HCT116 (cell line): ENCODE results near the gene SHMT1. TPM values are rescaled to one million over a fixed set of nuclear protein-coding genes. Genes with fewer than 3 reads are reported as not detected.

Source experiments
- ATAC-seq: fragments of 200-7000 bp; cut with Tn5 transposase; 2 replicates; pipeline ENCODE4 v1.9.1; 2020; ENCODE audit warnings: mild to moderate bottlenecking, moderate library complexity
- BruUV-seq: library from RNA; stranded (reverse); fragments of 400-500 nt; replicated peaks from 2 replicates; lab custom pipeline; 2021; lab: Mats Ljungman, UMichigan
- CTCF ChIA-PET: fragments of 300-600 bp; sonication (Branson Sonifier 250); formaldehyde crosslinking; loops from one replicate; lab custom pipeline; 2021; ENCODE audit warnings: antibody characterized with exemption; lab: Charles Lee
- POLR2A ChIA-PET: fragments of 300-600, 350-600 bp; sonication (Branson Sonifier 250); formaldehyde crosslinking; loops from one replicate; lab custom pipeline; 2021; ENCODE audit warnings: antibody characterized with exemption; lab: Charles Lee
- RAD21 ChIA-PET, 2 experiments: fragments of 300-600 bp; sonication (Branson Sonifier 250); formaldehyde crosslinking; loops; one replicate each; lab custom pipeline; 2023; ENCODE audit warnings: low total read pairs in 2 of 2; ENCODE audit not compliant: uncharacterized antibody in 2 of 2, unreplicated experiment in 2 of 2, low non-redundant PET in 1 of 2; lab: Charles Lee
- DNase-seq: peaks from one replicate; pipeline ENCODE4 v3.0.0-alpha.2; 2010; ENCODE audit warnings: low read depth, low spot score
- H2AFZ ChIP-seq: fragments of 200-600 bp; shearing (Covaris generic), sonication (generic); 2 replicates; pipeline ENCODE4 v1.6.1; 2017; ENCODE audit warnings: low read depth, mixed run types, mixed read lengths, antibody characterized with exemption, low read length; ENCODE audit not compliant: poor library complexity, severe bottlenecking
- H3K27ac ChIP-seq: 2 replicates; pipeline ENCODE4 v1.5.1; 2012; ENCODE audit warnings: low read depth, low read length
- H3K27me3 ChIP-seq: fragments of 200-600 bp; sonication (generic); 2 replicates; pipeline ENCODE4 v1.6.1; 2016; ENCODE audit warnings: mixed run types, low read length, mixed read lengths; ENCODE audit not compliant: insufficient read depth
- H3K36me3 ChIP-seq, 2 experiments: fragments of 200-500 bp in 1 of 2; fragments of 200-600 bp in 1 of 2; sonication (Bioruptor generic) in 1 of 2; sonication (generic) in 1 of 2; 2 replicates each; pipeline versions ENCODE4 v1.5.1 to v1.6.1; 2014 to 2016; ENCODE audit warnings: low read length in 2 of 2, inconsistent platforms in 1 of 2, mixed read lengths in 1 of 2, mixed run types in 1 of 2; ENCODE audit not compliant: insufficient read depth in 2 of 2, control insufficient read depth in 1 of 2
- H3K4me1 ChIP-seq, 2 experiments: fragments of 200-600 bp in 1 of 2; sonication (generic) in 1 of 2; 2 replicates each; pipeline versions ENCODE4 v1.5.1 to v1.6.1; 2012 to 2017; ENCODE audit warnings: low read length in 2 of 2, inconsistent platforms in 1 of 2, mild to moderate bottlenecking in 1 of 2, mixed read lengths in 1 of 2, mixed run types in 1 of 2, moderate library complexity in 1 of 2; ENCODE audit not compliant: insufficient read depth in 2 of 2, control insufficient read depth in 1 of 2
- H3K4me2 ChIP-seq: fragments of 200-600 bp; sonication (generic); 2 replicates; pipeline ENCODE4 v1.6.1; 2017; ENCODE audit warnings: mixed run types, low read length, mixed read lengths
- H3K4me3 ChIP-seq, 2 experiments: fragments of 200-600 bp in 1 of 2; sonication (generic) in 1 of 2; replicated peaks in 1 of 2; 2 replicates each; pipeline ENCODE4 v1.5.1; 2011 to 2016; ENCODE audit warnings: low read length in 2 of 2, control low read depth in 1 of 2, low read depth in 1 of 2, mild to moderate bottlenecking in 1 of 2, mixed read lengths in 1 of 2, mixed run types in 1 of 2
- H3K79me2 ChIP-seq: fragments of 200-600 bp; sonication (generic); 2 replicates; pipeline ENCODE4 v1.6.1; 2017; ENCODE audit warnings: mild to moderate bottlenecking, mixed run types, low read length, moderate library complexity, mixed read lengths; ENCODE audit not compliant: insufficient read depth
- H3K9ac ChIP-seq: fragments of 200-600 bp; sonication (generic); 2 replicates; pipeline ENCODE4 v1.6.1; 2016; ENCODE audit warnings: low read length, mixed read lengths
- H3K9me2 ChIP-seq: fragments of 200-600 bp; sonication (generic), shearing (Covaris generic); 2 replicates; pipeline ENCODE4 v1.6.1; 2017; ENCODE audit warnings: mixed run types, mild to moderate bottlenecking, moderate library complexity; ENCODE audit not compliant: insufficient read depth
- H3K9me3 ChIP-seq, 2 experiments: fragments of 200-500 bp in 1 of 2; fragments of 200-600 bp in 1 of 2; sonication (Bioruptor generic) in 1 of 2; sonication (generic) in 1 of 2; 2 replicates each; pipeline ENCODE4 v1.6.1; 2014 to 2017; ENCODE audit warnings: low read length in 2 of 2, mixed read lengths in 2 of 2, inconsistent platforms in 1 of 2, low read depth in 1 of 2, mild to moderate bottlenecking in 1 of 2, mixed run types in 1 of 2, moderate library complexity in 1 of 2; ENCODE audit not compliant: control insufficient read depth in 1 of 2, insufficient read depth in 1 of 2
- H4K20me1 ChIP-seq: fragments of 200-600 bp; sonication (generic), shearing (Covaris generic); 2 replicates; pipeline ENCODE4 v1.6.1; 2017; ENCODE audit warnings: mixed run types, mild to moderate bottlenecking, moderate library complexity; ENCODE audit not compliant: insufficient read depth
- CEBPB ChIP-seq: IDR thresholded peaks from 2 replicates; pipeline ENCODE4 v1.6.1; 2012; ENCODE audit warnings: low read depth
- EGR1 ChIP-seq: IDR thresholded peaks from 2 replicates; pipeline ENCODE4 v1.6.1; 2012; ENCODE audit warnings: low read depth
- ELF1 ChIP-seq: IDR thresholded peaks from 2 replicates; pipeline ENCODE4 v1.6.1; 2012; ENCODE audit warnings: low read depth, borderline replicate concordance
- JUND ChIP-seq: IDR thresholded peaks from 2 replicates; pipeline ENCODE4 v1.6.1; 2012
- POLR2A ChIP-seq: IDR thresholded peaks from 2 replicates; pipeline ENCODE4 v1.7.0; 2011; ENCODE audit warnings: borderline replicate concordance; ENCODE audit not compliant: insufficient read depth, insufficient read length; ENCODE audit errors: extremely low read depth
- SIN3A ChIP-seq: IDR thresholded peaks from 2 replicates; pipeline ENCODE4 v1.6.1; 2012; ENCODE audit warnings: low read depth
- SRF ChIP-seq: IDR thresholded peaks from 2 replicates; pipeline ENCODE4 v1.6.1; 2012; ENCODE audit warnings: low read depth
- intact Hi-C: fragments of 100-400 bp; cut with micrococcal nuclease; formaldehyde crosslinking; loops from 2 replicates; pipeline ENCODE4 v1.10.0; 2022
- total RNA-seq: library from RNA; stranded (reverse); gene quantifications from one replicate; pipeline ENCODE4 v1.2.1, GENCODE V29; 2021; ENCODE audit not compliant: unreplicated experiment
- TF ChIP-seq, protein P1 (sequence below), 3 experiments: fragments of 200-600 bp in 1 of 3; sonication (generic) in 1 of 3; IDR thresholded peaks in 2 of 3; conservative IDR thresholded peaks in 1 of 3; 2 replicates each; pipeline ENCODE4 v1.5.1; 2012 to 2017; ENCODE audit warnings: low read depth in 2 of 3, low read length in 2 of 3, antibody characterized with exemption in 1 of 3, borderline replicate concordance in 1 of 3, control low read depth in 1 of 3, mild to moderate bottlenecking in 1 of 3, mixed read lengths in 1 of 3, mixed run types in 1 of 3, moderate library complexity in 1 of 3; ENCODE audit not compliant: insufficient read depth in 1 of 3
- TF ChIP-seq, protein P2 (sequence below): IDR thresholded peaks from 2 replicates; pipeline ENCODE4 v1.6.1; 2012

The SHMT1 gene
- total RNA-seq, 1 experiment from 2014 or later = 46.5 TPM

DNA sequence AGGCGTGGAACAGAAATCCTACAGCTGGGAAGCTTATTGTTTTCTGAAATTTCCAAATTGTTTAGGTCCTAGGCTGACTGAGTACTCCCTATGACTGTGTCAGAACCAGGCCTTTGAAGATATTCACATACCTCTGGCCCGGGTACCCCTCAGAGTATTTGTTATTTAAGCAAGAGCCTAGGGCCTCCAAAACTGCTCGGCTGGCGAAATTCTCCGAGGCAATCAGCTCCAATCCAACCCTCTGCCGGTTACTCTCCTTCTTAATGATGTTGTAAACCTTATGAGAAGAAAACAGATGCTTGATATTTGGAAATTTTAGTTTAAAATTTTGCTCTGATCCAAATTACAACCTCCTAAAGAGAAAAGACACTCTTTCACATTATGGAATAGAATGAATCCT lies 9.8 kb downstream of the SHMT1 start:
- no peaks in the 10 kb centered on the region for H3K27me3 ChIP-seq
- no peak overlapping the region for H3K4me3 ChIP-seq
- RAD21 ChIA-PET = no interaction called here
- peaks cover 8% of the 10 kb centered on the region for H3K79me2 ChIP-seq
- TF ChIP-seq, protein P1, sequence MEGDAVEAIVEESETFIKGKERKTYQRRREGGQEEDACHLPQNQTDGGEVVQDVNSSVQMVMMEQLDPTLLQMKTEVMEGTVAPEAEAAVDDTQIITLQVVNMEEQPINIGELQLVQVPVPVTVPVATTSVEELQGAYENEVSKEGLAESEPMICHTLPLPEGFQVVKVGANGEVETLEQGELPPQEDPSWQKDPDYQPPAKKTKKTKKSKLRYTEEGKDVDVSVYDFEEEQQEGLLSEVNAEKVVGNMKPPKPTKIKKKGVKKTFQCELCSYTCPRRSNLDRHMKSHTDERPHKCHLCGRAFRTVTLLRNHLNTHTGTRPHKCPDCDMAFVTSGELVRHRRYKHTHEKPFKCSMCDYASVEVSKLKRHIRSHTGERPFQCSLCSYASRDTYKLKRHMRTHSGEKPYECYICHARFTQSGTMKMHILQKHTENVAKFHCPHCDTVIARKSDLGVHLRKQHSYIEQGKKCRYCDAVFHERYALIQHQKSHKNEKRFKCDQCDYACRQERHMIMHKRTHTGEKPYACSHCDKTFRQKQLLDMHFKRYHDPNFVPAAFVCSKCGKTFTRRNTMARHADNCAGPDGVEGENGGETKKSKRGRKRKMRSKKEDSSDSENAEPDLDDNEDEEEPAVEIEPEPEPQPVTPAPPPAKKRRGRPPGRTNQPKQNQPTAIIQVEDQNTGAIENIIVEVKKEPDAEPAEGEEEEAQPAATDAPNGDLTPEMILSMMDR (IDR thresholded peaks at IDR 0.05 in 2 of 3, conservative IDR thresholded peaks at IDR 0.05 in 1 of 3; ENCODE audit: borderline replicate concordance in 1 of 3, insufficient read depth in 1 of 3, low read depth in 2 of 3, low read length in 2 of 3) = no peak
- TF ChIP-seq, protein P2, sequence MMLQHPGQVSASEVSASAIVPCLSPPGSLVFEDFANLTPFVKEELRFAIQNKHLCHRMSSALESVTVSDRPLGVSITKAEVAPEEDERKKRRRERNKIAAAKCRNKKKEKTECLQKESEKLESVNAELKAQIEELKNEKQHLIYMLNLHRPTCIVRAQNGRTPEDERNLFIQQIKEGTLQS = no peak
- TF ChIP-seq, all 23 proteins: peak for 0
- intact Hi-C loops = no loop called here
- Histone ChIP-seq H3K4me2 (no peak overlapping the region), H3K27ac (no peak overlapping the region), H3K9ac (no peak overlapping the region), H3K9me3 (no peaks in the 10 kb centered on the region), H3K36me3 (peaks cover 4 to 16% of the 10 kb centered on the region in 2 experiments; a peak in 3 of 4 replicates), H4K20me1 (no peaks in the 10 kb centered on the region), H2AFZ (no peak overlapping the region), H3K4me1 (no peaks in the 10 kb centered on the region), H3K9me2 (no peaks in the 10 kb centered on the region)
- ATAC-seq (no peak), DNase-seq (no peak)
- BruUV-seq = TSS peak; percentile 31
- ChIA-PET CTCF (no interaction called here), POLR2A (interaction anchor here (0.9 kb wide), 1 partner anchor 9 kb away, joined by 4 read pairs; the partner anchor contains the start of gene SHMT1)

DNA sequence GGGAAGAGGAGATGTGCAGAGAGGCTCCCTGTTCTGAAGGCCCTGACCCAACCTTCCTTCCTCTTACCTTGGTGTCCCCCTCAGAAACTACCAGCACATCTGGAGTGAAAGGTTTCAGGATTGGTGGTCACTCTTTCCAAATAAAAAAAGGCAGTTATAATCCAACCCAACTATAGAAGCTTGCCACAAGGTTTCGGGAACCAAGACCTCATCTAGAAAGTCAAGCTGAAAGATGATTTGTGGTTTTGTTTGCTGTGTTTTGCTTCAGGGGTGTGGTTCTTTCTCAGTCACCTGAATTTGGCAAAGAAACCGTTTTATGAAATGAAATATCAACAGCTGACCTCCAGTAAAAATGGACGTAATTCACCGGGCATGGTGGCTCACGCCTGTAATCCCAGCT lies 19.3 kb downstream of the SHMT1 start:
- ATAC-seq = no peak
- H3K9me3 ChIP-seq = no peaks in the 10 kb centered on the region
- ChIA-PET POLR2A (no interaction called here), CTCF (no interaction called here), RAD21 (no interaction called here)
- DNase-seq = no peak
- H3K9ac ChIP-seq = no peak overlapping the region
- peaks cover 32 to 33% of the 10 kb centered on the region in 2 experiments; a peak in 3 of 4 replicates for H3K36me3 ChIP-seq
- H3K9me2 ChIP-seq = no peaks in the 10 kb centered on the region
- BruUV-seq = no TSS peak
- no peaks in the 10 kb centered on the region for H4K20me1 ChIP-seq
- no peak overlapping the region for H3K4me2 ChIP-seq
- H3K4me3 ChIP-seq = no peak overlapping the region
- TF ChIP-seq, protein P1 (IDR thresholded peaks at IDR 0.05 in 2 of 3, conservative IDR thresholded peaks at IDR 0.05 in 1 of 3; ENCODE audit: borderline replicate concordance in 1 of 3, insufficient read depth in 1 of 3, low read depth in 2 of 3, low read length in 2 of 3) = no peak
- TF ChIP-seq SIN3A = no peak
- no peak for TF ChIP-seq EGR1
- TF ChIP-seq ELF1 = no peak
- no peak for TF ChIP-seq JUND
- TF ChIP-seq POLR2A = no peak
- TF ChIP-seq CEBPB = no peak
- no peak for TF ChIP-seq SRF
- no peaks in the 10 kb centered on the region for H3K79me2 ChIP-seq
- intact Hi-C loops = no loop called here
- no peak overlapping the region for H3K27ac ChIP-seq
- H2AFZ ChIP-seq = no peak overlapping the region
- no peaks in the 10 kb centered on the region for H3K4me1 ChIP-seq
- H3K27me3 ChIP-seq = no peaks in the 10 kb centered on the region
